GM12801 (cell line): ENCODE data around the gene CLEC2A.

Experiments used
- CTCF ChIP-seq: IDR thresholded peaks from one replicate; pipeline ENCODE4 v1.5.1; 2011; ENCODE audit warnings: control low read depth; ENCODE audit not compliant: insufficient read length; ENCODE audit errors: extremely low read depth

The CLEC2A gene

GRCh38 chr12:9872742-9873141 lies 59.4 kb downstream of the CLEC2A start:
- TF ChIP-seq CTCF = no peak

- no peak for TF ChIP-seq CTCF
Measured at GRCh38 chr12:9872162-9872561, 60.0 kb downstream of the CLEC2A start.

- TF ChIP-seq CTCF = no peak
Measured at GRCh38 chr12:9870286-9870866, 61.8 kb downstream of the CLEC2A start.

- TF ChIP-seq CTCF = no peak
Measured at GRCh38 chr12:9869307-9870161, 62.6 kb downstream of the CLEC2A start, which contains the start of gene CLEC2B. CLEC2B (minus strand) TSS chr12:9869354.

GRCh38 chr12:9868951-9869306 lies 63.2 kb downstream of the CLEC2A start:
- no peak for TF ChIP-seq CTCF

- TF ChIP-seq CTCF = no peak
Measured at GRCh38 chr12:9868311-9868801, 63.8 kb downstream of the CLEC2A start.

GRCh38 chr12:9867531-9867930 lies 64.6 kb downstream of the CLEC2A start:
- TF ChIP-seq CTCF = no peak
